RWPE1 (cell line): ENCODE measurements around the gene ZNF519.

ENCODE experiments used
- CTCF ChIA-PET: fragments of 350-600 bp; sonication (Branson Sonifier 250); formaldehyde crosslinking; extraction: SDS; loops from one replicate; lab custom pipeline; 2021; lab: Yijun Ruan, JAX
- POLR2A ChIA-PET: fragments of 400-600 bp; formaldehyde crosslinking; extraction: SDS; loops from one replicate; lab custom pipeline; 2020; ENCODE audit warnings: antibody characterized with exemption; ENCODE audit not compliant: low non-redundant PET; lab: Yijun Ruan, JAX
- DNase-seq: peaks from one replicate; pipeline ENCODE4 v3.0.0; 2012; ENCODE audit warnings: low spot score
- H3K27ac ChIP-seq: fragments of 450-650 bp; 2 replicates; pipeline ENCODE4 v1.5.1; 2017
- TF ChIP-seq, protein P1 (sequence below): fragments of 450-650 bp; conservative IDR thresholded peaks from 2 replicates; pipeline ENCODE4 v1.5.1; 2017; ENCODE audit warnings: low read depth, mild to moderate bottlenecking

ZNF519 gene

DNA sequence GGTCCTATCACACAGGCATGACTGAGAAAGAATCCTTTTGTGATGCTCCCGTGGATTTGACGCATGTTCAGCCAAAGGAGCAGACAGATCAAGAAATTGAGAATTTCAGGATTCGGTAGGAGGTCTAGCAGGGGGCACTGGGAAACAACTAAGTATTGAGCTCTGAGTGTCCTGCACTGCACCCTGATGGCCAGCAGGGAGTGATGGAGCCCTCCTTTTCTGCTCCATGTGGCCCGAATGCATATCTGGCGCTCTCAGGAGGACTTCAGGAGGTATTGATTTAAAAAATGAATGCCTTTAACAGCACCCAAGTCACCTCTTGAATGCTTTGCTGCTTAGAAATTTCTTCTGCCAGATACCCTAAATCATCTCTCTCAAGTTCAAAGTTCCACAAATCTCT lies 58.0 kb downstream of the ZNF519 start:
- no peak overlapping the region for H3K27ac ChIP-seq
- CTCF ChIA-PET, result interaction anchor here (0.5 kb wide), 1 partner anchor 167 kb away, joined by 3 read pairs; no protein-coding TSS in a partner anchor
- POLR2A ChIA-PET, result no interaction called here
- DNase-seq, result no peak
- TF ChIP-seq, protein P1, sequence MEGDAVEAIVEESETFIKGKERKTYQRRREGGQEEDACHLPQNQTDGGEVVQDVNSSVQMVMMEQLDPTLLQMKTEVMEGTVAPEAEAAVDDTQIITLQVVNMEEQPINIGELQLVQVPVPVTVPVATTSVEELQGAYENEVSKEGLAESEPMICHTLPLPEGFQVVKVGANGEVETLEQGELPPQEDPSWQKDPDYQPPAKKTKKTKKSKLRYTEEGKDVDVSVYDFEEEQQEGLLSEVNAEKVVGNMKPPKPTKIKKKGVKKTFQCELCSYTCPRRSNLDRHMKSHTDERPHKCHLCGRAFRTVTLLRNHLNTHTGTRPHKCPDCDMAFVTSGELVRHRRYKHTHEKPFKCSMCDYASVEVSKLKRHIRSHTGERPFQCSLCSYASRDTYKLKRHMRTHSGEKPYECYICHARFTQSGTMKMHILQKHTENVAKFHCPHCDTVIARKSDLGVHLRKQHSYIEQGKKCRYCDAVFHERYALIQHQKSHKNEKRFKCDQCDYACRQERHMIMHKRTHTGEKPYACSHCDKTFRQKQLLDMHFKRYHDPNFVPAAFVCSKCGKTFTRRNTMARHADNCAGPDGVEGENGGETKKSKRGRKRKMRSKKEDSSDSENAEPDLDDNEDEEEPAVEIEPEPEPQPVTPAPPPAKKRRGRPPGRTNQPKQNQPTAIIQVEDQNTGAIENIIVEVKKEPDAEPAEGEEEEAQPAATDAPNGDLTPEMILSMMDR, result no peak

- H3K27ac ChIP-seq, result no peak overlapping the region
- TF ChIP-seq, protein P1, result no peak
- CTCF ChIA-PET, result no interaction called here
- no peak for DNase-seq
- POLR2A ChIA-PET, result no interaction called here
Measured at GRCh38 chr18:14053661-14054060, 78.6 kb downstream of the ZNF519 start.
